Fibroblast of mammary gland (primary cell): ENCODE results near the gene AMBRA1.

Experiments
- DNase-seq: peaks from one replicate; pipeline ENCODE4 v3.0.0-alpha.2; 2010; ENCODE audit warnings: low read depth
- H3K4me3 ChIP-seq: 2 replicates; pipeline ENCODE4 v1.5.1; 2011; ENCODE audit warnings: low read depth, mild to moderate bottlenecking, low read length, moderate library complexity; ENCODE audit not compliant: control insufficient read depth
- TF ChIP-seq, protein P1 (sequence below): conservative IDR thresholded peaks from 2 replicates; pipeline ENCODE4 v1.5.1; 2011; ENCODE audit warnings: low read depth, low read length, inconsistent platforms; ENCODE audit not compliant: control insufficient read depth, insufficient read depth

The AMBRA1 gene

DNA sequence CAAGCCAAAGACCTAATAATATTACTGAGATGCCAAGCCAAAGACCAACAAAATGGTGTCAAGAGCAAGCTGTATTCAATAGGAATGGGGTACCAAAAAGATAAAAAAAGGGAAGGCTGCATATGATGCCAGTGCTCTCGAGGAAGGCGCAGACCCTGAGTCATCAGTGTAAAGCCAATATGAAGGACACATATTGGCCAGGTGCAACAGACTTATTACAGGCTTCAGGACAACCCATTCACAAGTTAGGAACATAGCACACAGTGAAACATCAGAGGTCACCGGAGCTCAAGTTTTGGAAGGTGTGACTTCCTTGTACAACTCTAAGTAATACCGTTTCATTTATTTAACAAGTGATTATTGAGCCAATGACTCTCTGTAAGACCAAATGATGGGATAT is 58.1 kb downstream of the AMBRA1 start:
- DNase-seq, result no peak
- TF ChIP-seq, protein P1, sequence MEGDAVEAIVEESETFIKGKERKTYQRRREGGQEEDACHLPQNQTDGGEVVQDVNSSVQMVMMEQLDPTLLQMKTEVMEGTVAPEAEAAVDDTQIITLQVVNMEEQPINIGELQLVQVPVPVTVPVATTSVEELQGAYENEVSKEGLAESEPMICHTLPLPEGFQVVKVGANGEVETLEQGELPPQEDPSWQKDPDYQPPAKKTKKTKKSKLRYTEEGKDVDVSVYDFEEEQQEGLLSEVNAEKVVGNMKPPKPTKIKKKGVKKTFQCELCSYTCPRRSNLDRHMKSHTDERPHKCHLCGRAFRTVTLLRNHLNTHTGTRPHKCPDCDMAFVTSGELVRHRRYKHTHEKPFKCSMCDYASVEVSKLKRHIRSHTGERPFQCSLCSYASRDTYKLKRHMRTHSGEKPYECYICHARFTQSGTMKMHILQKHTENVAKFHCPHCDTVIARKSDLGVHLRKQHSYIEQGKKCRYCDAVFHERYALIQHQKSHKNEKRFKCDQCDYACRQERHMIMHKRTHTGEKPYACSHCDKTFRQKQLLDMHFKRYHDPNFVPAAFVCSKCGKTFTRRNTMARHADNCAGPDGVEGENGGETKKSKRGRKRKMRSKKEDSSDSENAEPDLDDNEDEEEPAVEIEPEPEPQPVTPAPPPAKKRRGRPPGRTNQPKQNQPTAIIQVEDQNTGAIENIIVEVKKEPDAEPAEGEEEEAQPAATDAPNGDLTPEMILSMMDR, result no peak
- H3K4me3 ChIP-seq, result no peak overlapping the region

DNA sequence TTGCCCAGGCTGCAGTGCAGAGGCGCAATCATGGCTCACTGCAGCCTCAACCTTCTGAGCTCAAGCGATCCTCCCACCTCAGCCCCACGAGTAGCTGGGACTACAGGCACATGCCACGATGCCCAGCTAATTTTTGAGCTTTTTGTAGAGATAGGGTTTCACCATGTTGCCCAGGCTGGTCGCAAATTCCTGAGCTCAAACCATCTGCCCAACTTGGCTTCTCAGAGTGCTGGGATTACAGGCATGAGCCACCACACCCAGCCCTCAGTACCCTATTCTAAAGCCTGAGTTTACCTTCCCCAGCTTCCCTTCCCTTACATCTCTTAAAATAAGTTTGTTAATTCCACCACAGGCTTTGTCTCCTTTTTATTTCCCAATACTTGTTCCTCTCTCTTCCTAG is 59.1 kb downstream of the AMBRA1 start:
- TF ChIP-seq, protein P1, result no peak
- no peak overlapping the region for H3K4me3 ChIP-seq
- DNase-seq, result no peak

DNA sequence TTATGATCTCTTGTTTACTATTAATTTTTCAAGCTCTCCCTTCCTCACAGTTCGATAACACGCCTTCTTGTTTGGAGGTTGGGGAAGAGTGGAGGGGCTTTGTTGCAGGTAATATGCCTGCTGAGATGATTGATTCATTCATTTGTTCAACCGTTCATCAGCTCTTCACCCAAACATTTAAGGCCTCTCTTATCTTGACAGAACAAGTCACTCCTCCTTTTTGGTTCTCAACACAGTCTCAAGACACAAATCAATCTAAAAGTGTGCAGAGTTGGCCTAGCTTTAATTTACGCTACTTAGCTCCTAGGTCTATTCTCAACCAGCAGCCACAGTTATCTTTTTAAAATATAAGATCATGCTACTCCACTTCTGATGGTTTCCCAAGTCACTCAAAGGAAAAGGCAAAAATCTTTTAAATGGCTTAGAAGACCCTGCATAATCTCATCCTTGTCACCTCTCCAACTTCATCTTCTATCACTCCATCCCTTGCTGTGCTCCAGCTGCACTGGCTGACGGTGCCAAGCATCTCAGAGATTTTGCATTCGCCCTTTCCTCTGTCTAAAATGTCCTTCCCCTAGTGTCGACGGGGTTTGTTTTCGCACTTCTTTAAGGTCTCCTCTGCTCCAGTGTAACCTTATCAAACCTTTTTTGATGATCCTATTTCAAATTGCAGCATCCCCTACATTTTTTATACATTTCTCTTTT is 60.3 kb downstream of the AMBRA1 start:
- TF ChIP-seq, protein P1, result no peak
- DNase-seq, result no peak
- no peak overlapping the region for H3K4me3 ChIP-seq

DNA sequence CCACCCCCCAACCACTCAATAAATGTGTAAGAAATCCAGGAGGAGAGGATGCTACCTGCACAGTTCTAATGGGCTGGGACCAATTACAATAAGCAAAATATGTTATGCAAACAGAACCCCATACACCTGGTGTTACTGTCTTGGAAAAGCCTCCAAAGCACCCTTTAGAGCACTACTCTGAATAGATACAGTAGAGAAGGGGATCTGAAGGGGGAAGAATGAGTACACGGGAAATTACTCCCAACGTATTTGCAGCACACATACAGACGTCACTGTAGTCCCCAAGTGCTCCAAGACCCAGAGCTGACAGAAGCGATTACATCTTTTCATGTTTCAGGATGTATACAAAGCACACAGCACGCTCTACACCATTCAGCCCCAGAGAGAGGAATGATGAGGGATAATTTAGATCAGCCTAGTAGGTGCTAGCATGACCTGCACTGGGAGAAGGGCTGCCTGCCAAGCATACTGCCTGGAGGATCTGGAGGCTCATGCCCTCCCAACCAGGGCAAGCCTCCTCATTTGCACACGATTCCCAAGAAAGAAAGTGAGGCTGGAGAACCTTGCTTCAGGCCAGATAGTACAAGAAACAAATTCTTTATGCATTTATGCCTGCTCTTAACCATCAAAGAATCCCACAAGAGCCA is 63.8 kb downstream of the AMBRA1 start:
- no peak for DNase-seq
- TF ChIP-seq, protein P1, result no peak
- H3K4me3 ChIP-seq, result no peak overlapping the region

DNA sequence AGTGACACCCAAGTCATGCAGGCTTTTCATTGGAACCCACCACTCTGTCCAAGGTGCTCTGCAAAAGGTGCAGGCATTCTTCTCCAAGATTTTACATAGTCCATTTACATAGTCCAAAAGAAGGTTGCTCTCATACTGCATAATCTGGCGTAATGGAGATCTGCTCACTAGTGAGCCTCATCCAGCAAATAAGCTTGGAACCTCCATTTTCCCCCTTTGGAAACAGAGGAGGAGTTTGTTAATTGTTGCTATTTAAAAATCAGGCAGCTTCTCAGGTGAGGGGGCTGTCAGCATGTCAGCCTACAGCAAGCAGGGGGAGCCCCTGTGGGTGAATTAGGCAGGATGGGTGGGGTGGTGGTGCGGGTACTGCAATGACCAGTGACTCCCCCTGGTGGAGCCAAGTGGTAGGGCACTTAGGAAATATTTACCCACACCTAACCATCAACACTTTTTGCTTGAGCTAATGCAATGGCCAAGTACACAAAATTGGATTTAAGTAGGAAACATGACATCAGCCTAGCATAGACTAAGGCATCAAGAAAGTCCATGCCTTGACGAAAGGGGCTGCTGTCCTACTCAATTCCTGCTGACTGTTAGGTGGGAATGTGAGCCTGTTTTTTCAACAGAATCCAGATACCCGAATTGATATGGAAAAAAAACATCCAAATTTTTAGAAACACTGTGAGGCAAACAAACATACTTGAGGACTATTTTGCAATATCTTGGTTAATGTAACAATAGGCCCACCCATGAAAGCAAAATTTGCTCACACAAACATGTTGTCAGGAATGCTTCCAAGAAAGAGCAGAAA is 64.5 kb downstream of the AMBRA1 start:
- DNase-seq, result peak; percentile 67
- TF ChIP-seq, protein P1, result peak; percentile 93
- H3K4me3 ChIP-seq, result no peak overlapping the region

DNA sequence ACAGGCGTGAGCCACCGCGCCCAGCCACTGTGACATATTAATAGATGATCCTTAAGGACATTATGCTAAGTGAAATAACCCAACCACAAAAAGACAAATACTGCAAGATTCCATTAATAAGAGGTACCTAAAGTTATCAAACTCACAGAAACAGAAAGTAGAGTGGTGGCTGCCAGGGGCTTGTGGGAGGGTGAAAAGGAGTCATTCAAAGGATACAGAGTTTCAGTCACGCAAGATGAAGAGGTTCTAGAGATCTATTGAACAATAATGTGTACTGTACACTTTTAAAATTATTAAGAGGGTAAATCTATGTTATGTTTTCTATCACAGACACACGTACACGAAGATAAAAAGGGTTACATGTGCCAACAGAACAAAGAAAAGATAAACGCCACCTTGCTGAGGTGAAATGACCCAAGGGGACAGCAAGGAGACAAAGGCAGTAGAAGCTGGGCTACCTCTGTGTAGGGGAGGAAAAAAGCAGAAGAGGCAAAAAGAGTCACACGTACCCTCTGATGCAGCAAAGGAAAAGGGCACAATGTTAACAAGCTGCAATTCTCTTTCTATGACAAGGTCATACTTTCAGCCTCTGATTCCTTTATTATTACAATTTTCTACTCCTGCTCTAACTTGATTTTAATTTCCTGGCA is 65.3 kb downstream of the AMBRA1 start:
- no peak for DNase-seq
- TF ChIP-seq, protein P1, result no peak
- H3K4me3 ChIP-seq, result no peak overlapping the region
